HG03378 (cell line): ENCODE results near the gene EDIL3.

Experiments used
- ATAC-seq: cut with Tn5 transposase; IDR thresholded peaks from one replicate; pipeline ENCODE4 v1.9.1; 2021; ENCODE audit warnings: mild to moderate bottlenecking, moderate library complexity; ENCODE audit not compliant: unreplicated experiment

EDIL3 gene, protein sequence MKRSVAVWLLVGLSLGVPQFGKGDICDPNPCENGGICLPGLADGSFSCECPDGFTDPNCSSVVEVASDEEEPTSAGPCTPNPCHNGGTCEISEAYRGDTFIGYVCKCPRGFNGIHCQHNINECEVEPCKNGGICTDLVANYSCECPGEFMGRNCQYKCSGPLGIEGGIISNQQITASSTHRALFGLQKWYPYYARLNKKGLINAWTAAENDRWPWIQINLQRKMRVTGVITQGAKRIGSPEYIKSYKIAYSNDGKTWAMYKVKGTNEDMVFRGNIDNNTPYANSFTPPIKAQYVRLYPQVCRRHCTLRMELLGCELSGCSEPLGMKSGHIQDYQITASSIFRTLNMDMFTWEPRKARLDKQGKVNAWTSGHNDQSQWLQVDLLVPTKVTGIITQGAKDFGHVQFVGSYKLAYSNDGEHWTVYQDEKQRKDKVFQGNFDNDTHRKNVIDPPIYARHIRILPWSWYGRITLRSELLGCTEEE

DNA sequence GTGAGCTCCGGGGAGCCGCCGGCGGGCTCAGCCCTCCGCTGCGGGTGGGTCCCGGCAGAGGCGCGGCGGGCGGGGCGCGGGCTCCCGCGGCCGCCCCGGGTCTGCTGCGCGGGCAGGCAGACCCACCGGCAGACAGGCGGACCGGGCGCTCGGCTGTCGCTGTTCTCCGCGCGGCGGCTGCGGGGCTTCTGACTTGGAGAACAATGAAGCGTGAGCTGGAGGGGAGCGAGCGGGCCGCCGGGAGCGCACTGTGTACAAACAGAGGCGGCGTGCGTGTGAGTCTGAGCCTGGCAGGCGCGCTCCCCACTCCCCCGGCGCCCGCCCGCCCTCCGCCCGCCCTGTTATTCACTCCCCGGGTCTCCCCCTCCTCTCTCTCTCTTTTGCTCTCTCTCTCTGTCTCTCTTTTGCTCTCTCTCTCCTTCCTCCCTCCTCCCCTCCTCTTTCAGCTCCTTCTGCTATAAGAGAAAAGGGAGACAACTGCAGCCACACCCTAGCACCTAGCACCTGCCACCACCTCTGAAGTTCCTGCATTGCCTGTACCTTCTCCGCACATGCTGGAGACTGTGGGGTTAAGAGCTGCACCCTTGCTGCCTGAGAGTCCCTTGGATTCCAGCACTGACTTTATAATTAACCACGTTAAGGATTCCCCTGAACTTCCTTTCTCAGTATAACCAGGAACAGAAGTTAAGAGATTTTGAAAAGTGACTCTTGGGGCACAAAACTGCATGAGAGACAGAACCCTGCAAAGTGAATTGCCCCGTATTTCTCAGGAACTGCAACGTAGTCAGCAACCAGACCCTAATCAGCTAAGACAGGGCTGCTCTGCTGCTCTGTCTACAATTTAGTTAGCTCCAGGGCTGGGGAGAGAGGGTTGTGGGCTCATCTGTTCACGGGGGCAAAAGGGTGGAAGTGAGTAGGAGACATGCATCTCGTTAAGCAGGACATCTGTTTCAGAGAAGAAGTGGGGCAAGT, at the start of gene EDIL3:
TSS of gene EDIL3 (minus strand) at position 277 of the 972 bp plus-strand sequence. CDS start 506 bp downstream, outside the sequence.
- no peak for ATAC-seq

DNA sequence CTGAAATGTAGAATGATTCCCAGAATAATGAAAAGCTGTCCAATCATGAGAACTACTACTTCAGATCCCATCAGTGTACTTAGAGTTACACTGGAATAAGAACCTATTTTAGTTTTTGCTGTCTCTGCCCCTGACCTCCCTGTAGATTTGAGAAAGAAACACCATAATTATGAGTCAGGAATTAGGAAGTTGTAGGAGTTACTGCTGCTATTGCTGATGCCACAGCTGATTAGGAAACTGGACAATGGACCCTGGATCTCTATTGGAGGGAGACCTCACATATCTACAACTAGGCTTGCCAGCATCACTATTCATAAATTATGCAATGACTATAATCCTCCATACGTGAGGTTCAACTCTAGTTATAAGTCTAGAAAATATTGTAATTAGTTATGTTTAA, 48.8 kb upstream of the EDIL3 start:
- ATAC-seq, result no peak

DNA sequence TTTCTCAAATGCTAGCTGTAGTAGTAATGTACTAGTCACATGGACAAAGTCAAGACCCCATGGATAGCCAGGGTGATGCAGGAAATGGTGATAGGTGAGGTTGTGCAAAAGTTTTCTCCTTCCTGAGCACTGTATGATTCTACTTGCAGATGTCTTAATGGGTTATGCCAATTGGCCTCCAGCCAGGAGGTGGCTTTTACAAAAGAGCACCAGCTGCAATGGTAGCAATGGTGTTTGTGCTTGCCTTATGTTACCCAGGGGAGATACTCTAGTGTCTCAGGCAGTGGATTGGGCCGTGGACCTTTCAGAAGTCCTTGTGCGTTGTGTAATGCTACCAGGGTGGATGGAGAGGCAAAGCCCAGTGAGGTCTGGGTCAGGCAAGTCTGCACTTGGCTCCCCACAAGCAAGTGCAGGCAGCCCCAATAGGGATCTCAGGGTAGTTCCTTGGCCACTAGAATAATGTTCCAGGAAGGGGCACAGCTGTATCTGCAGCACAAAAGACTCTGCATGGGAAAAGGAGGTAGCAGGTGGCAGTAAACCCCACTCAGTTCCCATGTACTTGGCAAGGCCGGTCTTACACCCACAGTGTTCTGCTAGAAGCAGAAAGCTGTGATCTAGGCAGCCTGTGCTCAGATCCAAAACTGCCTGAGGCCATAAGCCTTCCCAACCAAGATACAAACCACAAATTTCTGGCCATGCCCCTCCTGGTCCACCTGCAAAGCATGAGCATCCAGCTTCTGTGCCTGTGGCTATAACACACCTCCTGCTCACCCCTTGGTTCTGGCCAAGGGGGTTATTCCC, 46.4 kb upstream of the EDIL3 start:
- no peak for ATAC-seq

DNA sequence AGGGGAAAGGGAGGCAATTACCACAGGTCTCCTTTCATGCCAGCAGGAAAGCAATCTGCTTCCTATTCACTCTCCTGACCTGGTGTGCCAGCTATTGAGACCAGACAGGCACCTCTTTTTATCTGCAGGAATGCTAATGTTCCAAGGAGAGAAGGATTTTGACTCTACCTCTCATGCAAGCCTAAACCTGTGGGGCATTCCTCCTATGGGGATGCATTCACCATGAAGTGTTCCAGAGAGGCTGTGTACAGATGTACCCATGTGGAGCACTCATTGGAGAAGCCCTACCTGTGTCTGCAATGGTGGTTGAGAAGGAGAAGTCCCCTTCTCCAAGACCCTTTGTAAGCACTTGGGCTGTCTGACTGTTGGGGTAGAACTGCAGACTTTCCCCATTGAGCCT, 45.4 kb upstream of the EDIL3 start:
- no peak for ATAC-seq

DNA sequence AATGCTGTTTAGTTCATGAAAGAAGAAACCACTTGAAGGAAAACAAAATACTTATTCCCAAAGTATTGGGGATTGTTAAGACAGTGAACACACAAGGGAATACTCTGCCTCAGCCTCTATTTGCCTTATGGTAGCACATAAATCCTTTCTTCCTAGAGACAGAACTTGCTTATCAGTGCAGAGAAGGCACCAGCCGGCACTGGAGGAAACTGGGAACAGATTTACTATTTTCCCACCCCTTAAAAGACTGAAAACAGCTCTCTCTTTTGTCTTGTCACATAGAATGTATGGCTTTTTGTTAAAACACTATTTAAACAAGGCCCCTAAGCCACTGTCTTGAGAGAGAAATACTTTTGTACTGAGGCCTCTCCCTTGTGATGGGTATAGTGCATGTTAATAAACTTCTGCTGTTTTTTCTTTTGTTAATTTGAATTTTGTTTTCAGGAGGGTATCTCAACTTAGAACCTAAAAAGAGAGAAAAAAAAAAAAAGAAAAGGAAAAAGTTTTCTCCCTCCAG, 40.7 kb upstream of the EDIL3 start:
- ATAC-seq, result no peak

DNA sequence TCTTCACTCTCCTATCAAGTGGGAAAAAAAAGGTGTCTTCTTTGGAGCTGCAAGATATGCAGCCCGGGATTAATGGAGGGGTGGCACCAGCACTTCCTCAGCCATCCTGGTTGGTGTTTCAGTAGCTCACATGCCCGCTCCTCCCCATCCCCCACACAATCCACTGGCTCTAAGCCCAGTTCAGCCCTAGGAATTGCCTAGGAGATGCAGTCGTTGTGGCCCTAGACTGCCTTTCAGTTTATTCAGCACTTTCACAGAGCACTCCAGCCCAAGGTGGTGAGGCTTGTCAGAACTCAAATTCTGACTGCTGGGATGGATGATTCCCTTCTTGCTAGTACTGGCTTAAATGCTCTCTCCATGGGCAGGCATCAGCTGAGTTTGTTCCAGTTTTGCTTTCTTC, 35.1 kb upstream of the EDIL3 start:
- no peak for ATAC-seq

DNA sequence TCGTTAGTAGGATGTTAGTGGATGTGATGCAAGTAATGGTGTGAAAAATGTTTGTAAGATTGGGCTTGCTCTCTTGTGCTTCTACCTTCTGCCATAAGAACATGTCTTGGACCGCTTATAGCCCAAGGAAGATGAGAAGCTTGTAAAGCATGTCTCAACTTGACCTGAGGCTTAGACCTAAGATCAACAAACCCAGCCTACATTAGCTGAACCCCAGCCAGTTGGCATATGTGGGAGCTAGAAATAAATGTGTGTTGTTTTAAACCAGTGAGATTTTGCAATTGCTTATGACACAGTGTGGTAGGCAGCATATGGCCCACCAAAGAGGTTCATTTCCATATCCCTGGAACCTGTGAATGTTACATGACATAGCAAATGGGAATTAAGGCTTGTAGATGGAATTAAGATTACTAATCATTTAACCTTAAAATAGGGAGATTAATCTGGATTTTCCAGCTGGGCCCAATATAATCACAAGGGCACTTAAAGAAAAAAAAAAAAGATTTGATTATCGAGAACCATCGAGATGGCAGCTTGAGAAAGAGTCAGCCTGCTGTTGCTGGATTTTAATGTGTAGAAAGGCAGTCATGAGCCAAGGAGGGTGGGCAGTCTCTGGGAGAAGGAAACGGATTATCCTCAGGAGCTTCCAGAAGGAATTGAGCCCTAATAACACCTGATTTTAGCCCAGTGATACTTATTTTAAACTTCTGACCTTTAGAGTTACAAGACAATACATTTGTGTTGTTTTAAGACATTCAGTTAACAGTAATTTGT, 27.3 kb upstream of the EDIL3 start:
- no peak for ATAC-seq

DNA sequence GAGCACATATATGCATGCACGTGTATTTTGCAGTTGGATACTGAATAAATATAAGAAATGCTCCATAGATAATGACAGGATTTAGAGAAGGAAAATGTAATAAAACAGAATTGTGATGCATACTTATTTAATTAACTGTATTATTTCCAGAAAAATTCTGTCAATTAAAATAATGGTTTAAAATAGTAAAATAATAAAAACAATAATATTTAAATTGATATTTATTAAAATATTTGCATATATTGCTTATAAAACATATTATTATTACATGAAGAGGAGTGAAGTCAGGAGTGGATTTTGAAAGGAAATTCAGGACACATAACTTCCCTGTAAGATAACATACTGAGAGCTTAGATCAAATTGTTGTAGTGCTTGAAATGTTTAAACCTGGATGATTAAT, 21.4 kb upstream of the EDIL3 start:
- no peak for ATAC-seq

DNA sequence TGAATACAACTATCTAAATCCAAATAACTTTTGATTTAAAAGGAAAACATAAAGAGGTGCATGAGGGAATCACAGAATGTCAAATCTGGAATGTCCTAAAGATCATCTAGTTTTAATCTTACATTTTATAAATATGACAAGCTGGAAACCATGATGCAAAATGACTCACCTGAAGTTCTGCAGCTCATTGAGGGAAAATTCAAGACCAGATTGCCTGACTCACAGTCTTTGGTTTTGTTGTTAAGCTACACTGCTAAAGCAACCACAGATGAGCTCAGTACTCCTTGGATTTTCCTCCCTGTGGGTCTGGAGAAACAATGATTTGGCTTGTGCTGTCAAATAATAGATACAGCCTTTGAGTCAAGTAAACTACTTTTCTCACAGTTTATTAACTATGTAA, 19.1 kb upstream of the EDIL3 start:
- ATAC-seq, result no peak

DNA sequence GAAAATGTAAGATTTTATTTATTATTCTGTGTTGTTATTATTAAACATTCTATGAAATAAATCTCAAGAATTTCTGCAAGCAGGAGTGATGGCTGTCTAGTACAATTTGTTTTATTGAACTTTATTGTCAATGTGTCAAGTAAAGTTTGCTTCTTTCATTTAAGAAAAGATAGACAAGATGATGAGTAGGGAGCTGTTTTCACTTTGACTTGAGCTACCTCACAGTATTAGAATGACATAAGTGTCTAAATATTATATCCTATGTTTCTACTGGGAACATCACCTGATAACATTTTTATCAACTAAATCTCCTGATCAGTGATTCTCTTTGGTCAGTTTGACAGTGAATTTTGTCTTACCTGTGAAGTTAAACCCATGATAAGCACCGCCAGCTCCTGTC, 12.7 kb upstream of the EDIL3 start:
- no peak for ATAC-seq

DNA sequence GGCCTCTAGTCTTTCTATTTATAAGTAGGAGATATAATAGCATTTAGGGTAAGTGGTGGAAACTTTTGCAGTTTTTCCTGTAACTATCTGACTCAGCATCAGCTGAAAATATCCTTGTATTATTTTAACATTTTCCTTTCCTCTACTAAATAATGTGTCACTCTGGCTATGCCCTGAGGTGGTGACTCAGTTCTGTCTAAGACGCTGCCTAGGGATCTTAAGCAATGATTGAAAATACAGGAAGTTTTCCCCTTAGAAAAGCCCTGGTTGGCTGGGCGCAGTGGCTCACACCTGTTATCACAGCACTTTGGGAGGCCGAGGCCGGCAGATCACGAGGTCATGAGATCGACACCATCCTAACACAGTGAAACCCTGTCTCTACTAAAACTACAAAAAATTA, 9.3 kb upstream of the EDIL3 start:
- ATAC-seq, result no peak

DNA sequence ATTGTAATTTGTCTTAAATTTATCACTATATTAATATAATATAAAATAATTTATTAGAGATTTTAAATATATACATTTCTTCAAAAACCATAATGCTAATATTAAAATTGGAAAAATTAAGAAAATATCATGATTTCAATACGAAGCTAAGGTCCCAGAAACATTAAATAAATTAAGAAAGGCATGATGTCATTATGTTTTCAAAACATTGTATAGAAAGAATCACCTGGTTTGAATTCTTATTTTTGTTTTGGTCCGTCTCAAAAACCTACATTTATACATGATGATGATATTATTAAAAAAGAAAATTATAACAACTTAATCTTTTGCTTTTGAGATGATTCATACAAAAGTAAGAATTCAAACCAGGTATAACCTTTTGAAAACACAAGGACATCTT, 8.2 kb upstream of the EDIL3 start:
- no peak for ATAC-seq

DNA sequence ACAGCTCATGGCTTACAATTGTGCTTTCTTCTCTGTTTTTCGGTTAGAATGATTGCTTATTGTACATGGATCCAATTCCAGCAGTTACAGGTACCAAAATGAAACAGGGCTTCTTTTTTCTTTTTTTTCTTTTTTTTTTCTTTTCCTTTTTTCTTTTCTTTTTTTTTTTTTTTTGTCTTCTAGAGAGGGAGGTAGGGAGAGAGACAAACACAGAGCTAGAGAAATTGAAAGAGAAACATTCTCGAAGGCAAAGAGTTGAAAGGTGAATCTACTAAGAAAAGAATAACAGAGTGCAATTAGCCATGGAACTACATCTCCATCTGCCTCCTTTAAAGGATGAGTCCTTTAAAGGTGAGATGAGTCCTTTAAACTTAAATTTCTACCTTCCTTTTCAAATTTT, 1.0 kb upstream of the EDIL3 start:
- no peak for ATAC-seq

DNA sequence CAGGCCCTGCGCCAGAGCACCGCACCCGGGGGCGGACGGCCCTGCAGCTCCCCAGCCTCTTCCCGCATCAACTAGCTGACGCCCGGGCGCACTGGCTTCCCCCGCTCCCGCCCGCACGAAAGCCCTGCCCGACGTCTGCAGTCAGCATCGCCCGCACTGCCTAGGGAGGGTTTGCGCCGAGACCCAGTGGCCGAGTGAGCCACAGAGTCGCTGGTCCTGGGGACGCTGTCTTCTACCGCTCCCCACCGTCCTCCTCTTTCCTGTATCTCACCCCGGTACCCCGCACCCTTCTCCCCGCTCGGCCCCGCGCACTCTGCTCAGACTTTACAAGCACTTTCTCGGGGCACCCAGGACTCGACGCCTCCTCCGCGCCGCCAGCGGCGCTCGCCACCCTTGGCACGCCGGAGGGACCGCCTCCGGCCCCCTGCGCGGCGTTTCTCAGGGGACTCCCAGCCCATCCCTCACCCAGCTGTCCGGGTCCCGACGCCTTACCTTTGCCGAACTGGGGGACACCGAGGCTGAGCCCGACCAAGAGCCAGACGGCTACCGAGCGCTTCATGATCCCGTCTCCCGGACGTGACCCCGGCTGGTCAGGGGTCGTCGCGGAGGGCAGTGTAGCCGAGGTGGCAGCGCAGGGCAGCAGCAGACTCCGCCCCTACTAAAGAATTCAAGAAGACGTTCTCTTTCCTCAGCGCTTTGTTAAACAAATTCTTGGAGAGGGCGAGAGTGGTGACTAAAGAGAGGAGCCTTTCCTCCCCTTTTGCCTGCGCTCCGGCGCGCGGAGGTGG, 670 bp downstream of the EDIL3 start:
- ATAC-seq, result no peak

DNA sequence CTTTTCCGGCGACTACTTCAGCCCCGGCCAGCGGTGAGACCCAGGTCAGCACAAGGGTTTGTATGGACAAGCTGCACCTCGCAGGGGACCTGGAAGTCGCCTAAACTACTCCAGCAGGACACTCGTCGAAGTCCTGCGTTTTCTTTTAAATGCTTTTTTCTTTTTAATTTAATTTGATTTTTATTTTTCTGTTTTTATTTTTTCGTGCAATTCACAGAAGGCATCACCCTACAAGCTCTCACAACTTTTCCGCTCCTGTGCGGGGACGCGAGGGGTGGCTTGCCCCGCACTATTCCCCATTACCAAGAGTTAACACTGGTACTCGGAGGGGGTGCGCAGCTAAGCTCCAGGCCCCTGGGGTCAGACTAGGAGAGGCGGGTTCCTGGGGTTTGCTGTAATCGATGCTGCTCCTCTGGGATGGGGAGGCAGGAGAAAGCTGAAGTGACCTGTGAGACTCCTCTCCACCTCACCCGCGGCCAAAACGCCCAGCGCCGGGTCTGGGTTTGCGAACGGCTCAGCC, 1.3 kb downstream of the EDIL3 start:
- no peak for ATAC-seq

DNA sequence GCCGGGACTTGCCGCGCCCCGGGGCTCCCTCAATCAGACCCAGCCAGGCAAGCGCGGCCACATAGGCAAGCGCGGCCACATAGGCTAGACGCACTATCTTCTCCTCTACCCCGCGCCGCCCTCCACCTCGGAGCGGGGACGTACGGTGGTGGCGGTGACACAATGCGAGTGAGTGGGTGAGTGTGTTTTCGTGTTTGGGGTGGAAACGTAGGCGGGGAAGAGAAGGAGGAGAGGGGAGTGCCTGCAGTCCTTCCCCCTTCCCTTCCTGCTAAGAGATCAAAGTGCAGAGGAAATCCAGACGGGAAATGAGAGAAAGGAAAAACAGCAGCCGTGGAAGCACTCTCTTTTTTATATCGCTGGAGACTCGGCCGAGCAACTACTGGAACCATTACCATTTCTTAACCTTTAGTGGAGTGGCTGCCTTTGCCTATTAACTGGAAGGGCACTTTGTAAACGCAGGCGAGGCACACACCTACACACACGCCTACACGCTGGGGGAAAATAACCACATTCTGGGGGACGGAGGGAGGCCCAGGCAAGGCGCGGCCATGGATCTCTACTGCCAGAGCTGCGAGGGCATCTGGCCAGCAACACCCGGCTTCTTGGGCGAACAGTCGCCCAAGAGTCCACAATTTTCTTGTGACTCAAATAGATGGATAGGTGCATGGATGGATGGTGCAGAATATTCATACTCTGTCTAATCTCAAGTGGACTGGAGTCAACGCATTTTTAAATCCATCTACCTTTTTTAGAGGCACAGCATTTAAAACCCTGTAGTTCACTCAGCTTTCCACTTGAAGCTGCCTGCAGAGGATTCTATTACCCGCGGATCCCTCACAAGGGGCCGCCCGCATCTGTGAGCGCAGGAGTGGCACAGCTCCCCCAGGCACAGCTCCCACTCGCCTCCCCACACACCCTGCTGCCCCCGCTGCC, 2.1 kb downstream of the EDIL3 start:
- no peak for ATAC-seq

DNA sequence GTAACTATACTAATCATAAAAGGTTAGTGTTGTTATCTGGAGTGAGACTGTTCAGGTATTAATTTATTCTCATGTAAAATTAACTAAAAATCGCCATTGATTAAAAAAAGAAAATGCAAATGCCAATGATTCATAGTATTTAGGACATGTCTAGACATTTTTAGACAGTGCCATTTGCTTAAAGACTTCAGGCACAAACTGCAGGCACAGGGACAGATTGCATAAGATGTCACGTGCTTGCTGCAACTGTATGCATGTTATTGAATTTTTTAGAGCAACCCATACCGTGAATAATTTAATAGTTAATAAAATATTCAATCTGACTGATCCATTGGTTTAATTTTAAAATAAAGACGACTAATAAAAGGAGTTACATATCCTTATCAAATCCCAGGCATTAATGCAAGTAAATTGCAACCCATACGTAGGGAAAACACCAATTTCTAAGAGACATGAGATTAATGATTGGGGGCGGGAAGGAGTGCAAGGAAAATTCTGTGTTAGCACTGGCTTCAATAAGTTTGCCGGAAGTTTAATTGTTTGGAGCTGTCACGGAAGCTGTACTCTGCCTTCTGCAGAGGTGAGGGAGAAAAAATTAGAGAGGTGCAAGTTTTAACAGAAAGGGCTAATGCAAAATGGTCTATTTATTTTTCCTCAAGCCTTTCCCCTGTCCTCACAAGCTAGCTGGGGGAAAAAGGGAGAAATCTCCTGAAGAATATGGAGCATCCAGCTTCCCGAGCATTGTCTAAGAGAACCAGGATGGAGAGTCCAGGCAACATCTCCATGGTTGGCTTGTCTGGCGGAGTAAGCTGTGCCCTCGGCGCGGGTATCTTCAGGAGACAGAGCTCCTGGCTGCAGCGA, 2.9 kb downstream of the EDIL3 start:
- ATAC-seq, result no peak
